ENCODE measurements around the gene MAST4. TPM values are rescaled to one million over a fixed set of nuclear protein-coding genes. Genes with fewer than 3 reads are reported as not detected.

Gene MAST4
- total and polyA plus RNA-seq, 2 of the 13 experiments (the other 11 are each of a cell fraction or from before 2014, with no cell fraction given) = 3.4 to 3.7 TPM

- no peak for TF ChIP-seq HBP1 (CRISPR knock-in tag; IDR thresholded peaks at IDR 0.05; ENCODE audit: low read depth)
- no peak for TF ChIP-seq IKZF4 (CRISPR knock-in tag; IDR thresholded peaks at IDR 0.05; ENCODE audit: borderline replicate concordance, low read depth, not compliant biosample characterization)
- 0 out of 2 replicates have a peak, but pooled peaks have one; percentile 27 for TF ChIP-seq ZNF777 (CRISPR knock-in tag; IDR thresholded peaks at IDR 0.05)
- peak; percentile 62; the same call in 1 of the 2 replicates for TF ChIP-seq ZNF264 (CRISPR knock-in tag; IDR thresholded peaks at IDR 0.05)
- peak; percentile 59; the same call in 1 of the 2 replicates for TF ChIP-seq SOX5 (CRISPR knock-in tag; IDR thresholded peaks at IDR 0.05; ENCODE audit: borderline replicate concordance)
- peak; percentile 52; the same call in 1 of the 2 replicates for TF ChIP-seq BCL3 (CRISPR knock-in tag; IDR thresholded peaks at IDR 0.05)
- no peak for TF ChIP-seq KLF11 (CRISPR knock-in tag; IDR thresholded peaks at IDR 0.05)
- no peak for TF ChIP-seq TEF (CRISPR knock-in tag; IDR thresholded peaks at IDR 0.05)
- TF ChIP-seq ZNF496 (CRISPR knock-in tag; IDR thresholded peaks at IDR 0.05; ENCODE audit: insufficient replicate concordance) = no peak
- TF ChIP-seq FLYWCH1 (CRISPR knock-in tag; IDR thresholded peaks at IDR 0.05) = no peak
- no peak for TF ChIP-seq RFXAP (CRISPR knock-in tag; IDR thresholded peaks at IDR 0.05; ENCODE audit: borderline replicate concordance)
- no peak for TF ChIP-seq MYNN (CRISPR knock-in tag; IDR thresholded peaks at IDR 0.05; ENCODE audit: low read depth)
- no peak for TF ChIP-seq BCLAF1 (IDR thresholded peaks at IDR 0.05)
- no peak for TF ChIP-seq AKAP8 (CRISPR knock-in tag; IDR thresholded peaks at IDR 0.05)
- TF ChIP-seq BATF2 (CRISPR knock-in tag; IDR thresholded peaks at IDR 0.05) = no peak
- TF ChIP-seq HES4 (CRISPR knock-in tag; IDR thresholded peaks at IDR 0.05; ENCODE audit: borderline replicate concordance) = no peak
- no peak for TF ChIP-seq NFIC (IDR thresholded peaks at IDR 0.05; ENCODE audit: low read length)
- TF ChIP-seq PATZ1 (CRISPR knock-in tag; IDR thresholded peaks at IDR 0.05) = peak; percentile 81
- no peak for TF ChIP-seq ZNF367 (CRISPR knock-in tag; IDR thresholded peaks at IDR 0.05; ENCODE audit: borderline replicate concordance)
- peak; percentile 9; the same call in 1 of the 2 replicates for TF ChIP-seq CBX5 (CRISPR knock-in tag; IDR thresholded peaks at IDR 0.05; ENCODE audit: borderline replicate concordance)
These were observed 407.9 kb downstream of the MAST4 start (continued) for GRCh38 chr5:67003935-67004729.

Measured in HepG2 (cell line).